ENCODE results near the gene GPER1.

GPER1 gene

GRCh38 chr7:1060315-1061072, 27.4 kb upstream of the GPER1 start:
- ChIA-PET POLR2A (no interaction called here), CTCF (no interaction called here)
- DNase-seq (ENCODE audit: extremely low spot score) = no peak
- TF ChIP-seq SUZ12 (IDR thresholded peaks at IDR 0.05) (no peak), PKNOX1 (IDR thresholded peaks at IDR 0.05) (no peak), HDGF (IDR thresholded peaks at IDR 0.05; ENCODE audit: borderline replicate concordance) (no peak), BHLHE40 (IDR thresholded peaks at IDR 0.05; ENCODE audit: borderline replicate concordance) (no peak), L3MBTL2 (conservative IDR thresholded peaks at IDR 0.05) (no peak), FOXM1 (IDR thresholded peaks at IDR 0.05; ENCODE audit: borderline replicate concordance) (no peak), CTBP1 (IDR thresholded peaks at IDR 0.05; ENCODE audit: borderline replicate concordance) (no peak)

GRCh38 chr7:1061180-1061579, 26.7 kb upstream of the GPER1 start:
- ChIA-PET CTCF (no interaction called here), POLR2A (no interaction called here)
- no peak for DNase-seq (ENCODE audit: extremely low spot score)
- TF ChIP-seq SUZ12 (IDR thresholded peaks at IDR 0.05) = no peak
- TF ChIP-seq SP1 (IDR thresholded peaks at IDR 0.05) = no peak
- no peak for TF ChIP-seq PKNOX1 (IDR thresholded peaks at IDR 0.05)
- no peak for TF ChIP-seq NFRKB (IDR thresholded peaks at IDR 0.05)
- no peak for TF ChIP-seq L3MBTL2 (conservative IDR thresholded peaks at IDR 0.05)
- TF ChIP-seq FOXM1 (IDR thresholded peaks at IDR 0.05; ENCODE audit: borderline replicate concordance) = no peak
- TF ChIP-seq FOXA1 (IDR thresholded peaks at IDR 0.05) = no peak
- TF ChIP-seq HDGF (IDR thresholded peaks at IDR 0.05; ENCODE audit: borderline replicate concordance) = no peak
- no peak for TF ChIP-seq LEF1 (IDR thresholded peaks at IDR 0.05; ENCODE audit: borderline replicate concordance)
- TF ChIP-seq FOXK2 (IDR thresholded peaks at IDR 0.05) = no peak

- CTCF ChIA-PET = no interaction called here
- no peak for DNase-seq (ENCODE audit: extremely low spot score)
- TF ChIP-seq L3MBTL2 (conservative IDR thresholded peaks at IDR 0.05) = no peak
- TF ChIP-seq ZNF384 (IDR thresholded peaks at IDR 0.05) = no peak
- no peak for TF ChIP-seq PKNOX1 (IDR thresholded peaks at IDR 0.05)
- no peak for TF ChIP-seq HDGF (IDR thresholded peaks at IDR 0.05; ENCODE audit: borderline replicate concordance)
- TF ChIP-seq CTBP1 (IDR thresholded peaks at IDR 0.05; ENCODE audit: borderline replicate concordance) = no peak
- POLR2A ChIA-PET = no interaction called here
These were observed 25.3 kb upstream of the GPER1 start for GRCh38 chr7:1062296-1063294.

- ChIA-PET POLR2A (no interaction called here), CTCF (no interaction called here)
- no peak for DNase-seq (ENCODE audit: extremely low spot score)
- no peak for TF ChIP-seq ARNT (IDR thresholded peaks at IDR 0.05)
- TF ChIP-seq NFRKB (IDR thresholded peaks at IDR 0.05) = no peak
- no peak for TF ChIP-seq FOXM1 (IDR thresholded peaks at IDR 0.05; ENCODE audit: borderline replicate concordance)
- no peak for TF ChIP-seq L3MBTL2 (conservative IDR thresholded peaks at IDR 0.05)
- no peak for TF ChIP-seq BHLHE40 (IDR thresholded peaks at IDR 0.05; ENCODE audit: borderline replicate concordance)
- no peak for TF ChIP-seq SP1 (IDR thresholded peaks at IDR 0.05)
- TF ChIP-seq CTBP1 (IDR thresholded peaks at IDR 0.05; ENCODE audit: borderline replicate concordance) = no peak
- no peak for TF ChIP-seq SUZ12 (IDR thresholded peaks at IDR 0.05)
- no peak for TF ChIP-seq ELF4 (IDR thresholded peaks at IDR 0.05)
- TF ChIP-seq HDGF (IDR thresholded peaks at IDR 0.05; ENCODE audit: borderline replicate concordance) = no peak
- TF ChIP-seq TARDBP (IDR thresholded peaks at IDR 0.05) = no peak
- no peak for TF ChIP-seq FOXK2 (IDR thresholded peaks at IDR 0.05)
- TF ChIP-seq PKNOX1 (IDR thresholded peaks at IDR 0.05) = no peak
These were observed 24.6 kb upstream of the GPER1 start for GRCh38 chr7:1063361-1063760.

GRCh38 chr7:1064581-1064980, 23.3 kb upstream of the GPER1 start:
- CTCF ChIA-PET = interaction anchor here (0.8 to 2.9 kb wide), 3 partner anchors 11 to 72 kb away, joined by 3 to 47 read pairs (median 10); no protein-coding TSS in a partner anchor
- DNase-seq (ENCODE audit: extremely low spot score) = no peak
- POLR2A ChIA-PET = no interaction called here
- TF ChIP-seq SUZ12 (IDR thresholded peaks at IDR 0.05) (no peak), FOXM1 (IDR thresholded peaks at IDR 0.05; ENCODE audit: borderline replicate concordance) (no peak), HDGF (IDR thresholded peaks at IDR 0.05; ENCODE audit: borderline replicate concordance) (no peak), ELF4 (IDR thresholded peaks at IDR 0.05) (no peak)
